ENCODE measurements around the gene HSPA9.

DNA sequence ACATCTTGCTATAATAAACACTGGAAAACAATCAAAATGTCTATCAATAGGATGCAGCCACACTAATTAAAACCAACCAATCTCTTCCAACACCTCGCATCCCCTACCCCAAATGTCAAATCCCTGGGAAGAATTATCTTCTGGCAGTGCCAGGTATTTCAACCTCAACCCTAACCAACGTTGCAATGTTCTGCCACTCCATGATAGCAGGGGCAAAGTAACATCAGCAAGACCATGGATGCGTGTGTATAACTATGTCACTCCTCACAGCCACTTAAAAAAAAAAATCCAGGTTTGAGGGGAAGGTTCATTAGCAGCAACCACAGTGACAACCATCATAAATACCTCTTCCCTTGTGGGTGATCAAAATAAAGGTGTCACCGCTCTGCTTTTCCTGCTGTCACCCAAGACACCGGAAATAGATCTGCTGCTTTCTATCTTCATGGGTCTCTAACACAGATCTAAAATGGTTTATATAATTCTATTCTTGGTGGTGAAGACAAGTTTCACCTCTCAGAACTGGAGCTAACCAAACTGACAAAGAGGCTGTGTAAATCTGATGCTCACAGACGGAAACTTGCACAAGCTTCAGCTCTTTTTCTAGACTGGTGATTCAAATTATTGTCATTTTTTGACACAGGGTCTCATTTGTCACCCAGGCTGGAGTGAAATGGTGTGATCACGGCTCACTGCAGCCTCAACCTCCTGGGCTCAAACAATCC lies 9.9 kb downstream of the HSPA9 start:
- TF ChIP-seq POLR2A (IDR thresholded peaks at IDR 0.05) (no peak), POLR2AphosphoS5 (IDR thresholded peaks at IDR 0.05) (no peak)
- TF ChIP-seq, protein P1, sequence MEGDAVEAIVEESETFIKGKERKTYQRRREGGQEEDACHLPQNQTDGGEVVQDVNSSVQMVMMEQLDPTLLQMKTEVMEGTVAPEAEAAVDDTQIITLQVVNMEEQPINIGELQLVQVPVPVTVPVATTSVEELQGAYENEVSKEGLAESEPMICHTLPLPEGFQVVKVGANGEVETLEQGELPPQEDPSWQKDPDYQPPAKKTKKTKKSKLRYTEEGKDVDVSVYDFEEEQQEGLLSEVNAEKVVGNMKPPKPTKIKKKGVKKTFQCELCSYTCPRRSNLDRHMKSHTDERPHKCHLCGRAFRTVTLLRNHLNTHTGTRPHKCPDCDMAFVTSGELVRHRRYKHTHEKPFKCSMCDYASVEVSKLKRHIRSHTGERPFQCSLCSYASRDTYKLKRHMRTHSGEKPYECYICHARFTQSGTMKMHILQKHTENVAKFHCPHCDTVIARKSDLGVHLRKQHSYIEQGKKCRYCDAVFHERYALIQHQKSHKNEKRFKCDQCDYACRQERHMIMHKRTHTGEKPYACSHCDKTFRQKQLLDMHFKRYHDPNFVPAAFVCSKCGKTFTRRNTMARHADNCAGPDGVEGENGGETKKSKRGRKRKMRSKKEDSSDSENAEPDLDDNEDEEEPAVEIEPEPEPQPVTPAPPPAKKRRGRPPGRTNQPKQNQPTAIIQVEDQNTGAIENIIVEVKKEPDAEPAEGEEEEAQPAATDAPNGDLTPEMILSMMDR (IDR thresholded peaks at IDR 0.05), result no peak
